ENCODE results near the gene CCDC68.
"Not testable (repeated sequence)": the region's sequence is repeated elsewhere in the genome, so short reads cannot be mapped to it uniquely, and the experiment has no call there.

The CCDC68 gene

DNA sequence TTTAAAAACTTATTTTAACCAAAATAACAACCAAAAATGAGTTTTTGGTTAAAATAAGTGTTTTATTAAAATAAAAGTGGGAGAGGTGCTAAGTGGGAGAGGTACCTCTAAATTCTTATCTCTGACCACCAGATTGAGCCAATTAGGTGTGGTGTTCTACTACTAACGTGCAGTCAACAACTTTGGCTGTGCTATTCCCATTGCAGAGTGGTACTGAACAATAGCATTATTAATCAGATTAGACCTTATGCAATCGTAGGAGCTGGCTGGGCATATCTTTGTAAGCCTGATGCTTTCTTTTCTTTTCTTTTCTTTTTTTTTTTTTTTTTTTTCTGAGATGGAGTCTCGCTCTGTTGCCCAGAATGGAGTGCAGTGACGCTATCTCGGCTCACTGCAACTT is 92.1 kb downstream of the CCDC68 start:
- DNase-seq: no peak

DNA sequence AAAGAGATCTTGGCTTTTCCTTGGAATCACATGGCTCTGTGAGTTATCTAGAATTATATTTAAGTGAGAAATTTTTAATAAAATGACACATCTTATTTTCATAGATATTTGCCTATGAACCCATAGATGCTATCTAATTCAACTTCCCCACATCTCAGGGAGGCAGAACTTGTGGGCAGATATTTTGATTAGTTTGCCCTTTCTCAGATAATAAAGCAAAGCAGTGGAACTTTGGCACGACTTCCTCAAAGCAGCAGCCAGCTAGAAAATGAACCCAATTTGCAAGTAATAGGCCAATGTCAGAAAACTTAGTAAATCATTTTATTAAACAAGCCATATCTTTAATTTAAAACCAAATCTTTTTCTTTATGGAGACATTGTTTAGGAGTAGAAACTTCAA is 98.3 kb downstream of the CCDC68 start:
- no peak for DNase-seq

DNA sequence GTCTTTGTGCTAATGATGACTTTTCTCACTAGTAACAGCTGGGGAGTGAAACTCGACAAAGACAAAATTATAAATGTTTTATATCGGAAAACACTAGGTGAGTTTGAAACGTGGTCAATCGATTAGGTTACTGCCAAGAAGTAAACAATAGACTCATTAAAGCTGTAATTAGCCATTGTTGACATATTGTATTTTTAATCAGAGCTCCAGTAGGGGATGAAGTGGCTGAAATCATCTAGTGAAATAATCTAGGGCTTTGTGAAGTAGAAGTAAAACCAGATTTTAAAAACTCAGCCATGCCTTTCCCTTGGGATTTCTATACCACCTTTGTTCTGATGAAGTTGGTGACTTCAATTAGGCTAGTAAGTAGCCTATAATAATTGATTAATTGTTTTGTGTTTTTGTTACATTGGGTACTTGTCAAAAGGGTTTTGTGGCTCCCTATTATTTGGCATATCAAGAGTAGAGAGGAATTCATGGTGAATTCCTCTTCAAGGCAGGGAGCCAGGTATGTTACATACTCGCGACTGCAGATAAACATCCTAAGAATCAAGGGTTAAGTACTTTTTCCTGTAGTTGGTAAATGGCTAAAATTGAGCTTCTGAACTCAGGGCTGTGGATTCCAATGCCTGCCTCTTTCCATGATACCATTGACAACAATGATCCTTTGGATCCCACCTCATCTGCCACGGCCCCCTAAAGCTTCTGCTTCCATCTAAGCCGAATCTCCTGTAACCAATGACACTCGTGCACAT is 99.4 kb downstream of the CCDC68 start:
- DNase-seq: no peak

DNA sequence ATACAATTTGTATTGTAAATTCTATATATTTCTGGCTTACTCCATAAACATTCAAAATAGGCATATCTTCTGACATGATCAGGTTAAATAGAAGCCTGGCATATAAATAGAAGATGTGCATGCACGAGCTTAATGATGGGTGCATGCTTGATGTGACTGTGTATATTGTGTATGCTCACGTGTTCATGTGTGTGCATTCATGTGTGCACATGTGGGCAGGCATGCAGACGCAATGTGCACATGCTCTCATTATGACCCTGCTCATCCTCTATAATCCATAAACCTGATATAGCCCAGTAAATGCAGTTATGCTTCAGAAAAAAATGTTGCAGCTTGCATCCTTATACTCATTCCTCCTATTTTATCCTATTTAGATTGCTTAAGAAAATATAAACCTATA is 101.8 kb downstream of the CCDC68 start:
- DNase-seq: no peak

DNA sequence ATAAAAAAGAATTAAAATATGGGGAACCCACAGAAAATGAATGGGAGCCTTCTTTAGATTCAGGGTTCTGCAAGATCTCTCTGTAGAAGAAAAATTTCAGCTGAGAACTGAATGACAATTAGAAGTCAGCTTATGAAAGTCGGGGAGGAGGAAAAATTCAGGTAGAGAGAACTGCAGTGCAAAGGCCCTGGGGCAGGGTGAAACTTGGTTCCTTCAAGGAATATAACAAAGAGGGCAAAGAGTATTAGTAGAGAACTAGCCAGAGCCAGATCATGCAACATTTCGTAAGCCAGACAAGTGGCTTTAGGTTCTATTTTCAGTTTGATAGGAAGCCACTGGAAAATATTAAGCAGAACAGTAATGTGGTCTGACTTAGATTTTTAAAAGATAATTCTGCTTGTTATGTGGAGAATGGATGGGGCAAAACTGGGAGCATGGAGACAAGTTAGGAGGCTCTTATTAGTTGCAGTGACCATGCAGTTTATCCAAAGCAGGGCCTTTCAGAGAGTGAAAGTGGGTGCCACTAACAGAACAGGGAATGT is 103.1 kb downstream of the CCDC68 start:
- DNase-seq: no peak

DNA sequence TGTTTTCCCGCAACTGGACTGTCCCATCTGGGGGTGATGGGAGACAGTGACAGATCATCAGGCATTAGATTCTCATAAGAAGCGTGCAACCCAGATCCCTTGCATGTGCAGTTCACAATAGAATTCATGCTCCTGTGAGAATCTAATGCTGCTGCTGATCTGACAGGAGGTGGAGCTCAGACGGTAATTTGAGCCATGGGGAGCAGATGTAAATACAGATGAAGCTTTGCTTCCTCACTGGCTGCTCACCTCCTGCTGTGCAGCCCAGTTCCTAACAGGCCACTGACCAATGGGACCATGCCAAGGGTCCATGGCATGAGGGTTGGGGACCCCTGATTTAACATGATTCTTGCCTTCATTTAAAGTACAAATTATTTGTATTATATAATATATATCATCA is 104.2 kb downstream of the CCDC68 start:
- DNase-seq: not testable (repeated sequence)

DNA sequence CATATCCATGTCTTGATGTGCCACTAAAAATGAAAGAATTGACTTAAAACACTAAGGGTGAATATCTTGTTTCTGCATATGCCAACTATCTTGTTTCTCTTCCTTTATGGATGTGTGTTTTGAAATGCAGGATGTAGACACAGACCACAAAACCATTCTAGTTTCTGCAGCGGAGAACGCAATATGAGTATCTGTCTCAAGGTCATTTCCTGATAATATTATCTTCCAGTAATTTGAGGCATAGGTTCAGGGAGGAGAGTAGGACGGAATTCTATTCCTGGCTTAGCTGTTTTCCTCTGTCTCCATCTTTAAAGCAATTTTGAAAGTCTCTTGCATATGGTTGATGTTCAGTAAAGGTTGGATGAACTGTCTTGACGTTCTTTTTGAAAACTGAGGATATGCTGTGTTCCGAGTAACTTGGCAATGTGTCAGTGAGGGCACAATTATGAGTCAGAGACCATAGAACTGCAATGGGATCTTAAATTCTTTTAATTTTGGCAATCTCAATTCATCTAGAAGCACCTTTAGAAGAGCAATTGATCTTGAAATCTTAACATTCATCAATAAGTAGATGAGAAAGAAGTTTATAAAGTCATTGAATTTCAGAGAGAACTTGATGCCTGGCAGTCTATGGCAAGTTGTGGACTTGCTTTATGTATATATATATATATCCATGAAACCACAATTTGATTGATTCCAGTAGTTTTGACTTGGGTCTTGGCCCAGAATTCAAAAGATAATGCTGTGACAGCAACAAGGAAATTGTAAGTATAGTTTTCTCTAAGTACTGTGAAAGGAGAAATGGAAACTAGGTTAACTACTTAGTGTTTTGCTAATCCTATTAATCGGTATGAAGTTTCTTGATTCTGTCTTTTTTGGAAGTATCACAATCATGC is 106.2 kb downstream of the CCDC68 start:
- no peak for DNase-seq
